Measurements from ENCODE around the gene TCAP. TPM values are rescaled to one million over a fixed set of nuclear protein-coding genes. Genes with fewer than 3 reads are reported as not detected.

The TCAP gene
- total and polyA plus RNA-seq, 12 donors: 0.78 to 13.6 (median 1.8) TPM; not detected in 1

- Histone ChIP-seq H3K27ac (no peak overlapping the region), H3K4me1 (replicated peaks in 1 of 2) (peaks cover 10 to 12% of the 10 kb centered on the region in 2 donors), H3K27me3 (peaks cover 23% of the 10 kb centered on the region), H3K9me3 (replicated peaks in 1 of 3) (no peaks in the 10 kb centered on the region), H3K36me3 (replicated peaks in 1 of 2) (no peaks in the 10 kb centered on the region), H3K4me3 (no peak overlapping the region)
- TF ChIP-seq POLR2A (IDR thresholded peaks at IDR 0.05): no peak
- TF ChIP-seq, protein P1, sequence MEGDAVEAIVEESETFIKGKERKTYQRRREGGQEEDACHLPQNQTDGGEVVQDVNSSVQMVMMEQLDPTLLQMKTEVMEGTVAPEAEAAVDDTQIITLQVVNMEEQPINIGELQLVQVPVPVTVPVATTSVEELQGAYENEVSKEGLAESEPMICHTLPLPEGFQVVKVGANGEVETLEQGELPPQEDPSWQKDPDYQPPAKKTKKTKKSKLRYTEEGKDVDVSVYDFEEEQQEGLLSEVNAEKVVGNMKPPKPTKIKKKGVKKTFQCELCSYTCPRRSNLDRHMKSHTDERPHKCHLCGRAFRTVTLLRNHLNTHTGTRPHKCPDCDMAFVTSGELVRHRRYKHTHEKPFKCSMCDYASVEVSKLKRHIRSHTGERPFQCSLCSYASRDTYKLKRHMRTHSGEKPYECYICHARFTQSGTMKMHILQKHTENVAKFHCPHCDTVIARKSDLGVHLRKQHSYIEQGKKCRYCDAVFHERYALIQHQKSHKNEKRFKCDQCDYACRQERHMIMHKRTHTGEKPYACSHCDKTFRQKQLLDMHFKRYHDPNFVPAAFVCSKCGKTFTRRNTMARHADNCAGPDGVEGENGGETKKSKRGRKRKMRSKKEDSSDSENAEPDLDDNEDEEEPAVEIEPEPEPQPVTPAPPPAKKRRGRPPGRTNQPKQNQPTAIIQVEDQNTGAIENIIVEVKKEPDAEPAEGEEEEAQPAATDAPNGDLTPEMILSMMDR (IDR thresholded peaks at IDR 0.05): peak in 1 of 6 experiments; percentile 14
- peak in 1 of 7 donors; percentile 65 for DNase-seq
- intact Hi-C loops (cut with DNase I): no loop called here
- 73 to 79% (median 75%) methylated on average over 12 to 15 of the region's 15 CpGs for WGBS, 4 donors
Observed at GRCh38 chr17:39672522-39673334, 7.6 kb downstream of the TCAP start.

DNA sequence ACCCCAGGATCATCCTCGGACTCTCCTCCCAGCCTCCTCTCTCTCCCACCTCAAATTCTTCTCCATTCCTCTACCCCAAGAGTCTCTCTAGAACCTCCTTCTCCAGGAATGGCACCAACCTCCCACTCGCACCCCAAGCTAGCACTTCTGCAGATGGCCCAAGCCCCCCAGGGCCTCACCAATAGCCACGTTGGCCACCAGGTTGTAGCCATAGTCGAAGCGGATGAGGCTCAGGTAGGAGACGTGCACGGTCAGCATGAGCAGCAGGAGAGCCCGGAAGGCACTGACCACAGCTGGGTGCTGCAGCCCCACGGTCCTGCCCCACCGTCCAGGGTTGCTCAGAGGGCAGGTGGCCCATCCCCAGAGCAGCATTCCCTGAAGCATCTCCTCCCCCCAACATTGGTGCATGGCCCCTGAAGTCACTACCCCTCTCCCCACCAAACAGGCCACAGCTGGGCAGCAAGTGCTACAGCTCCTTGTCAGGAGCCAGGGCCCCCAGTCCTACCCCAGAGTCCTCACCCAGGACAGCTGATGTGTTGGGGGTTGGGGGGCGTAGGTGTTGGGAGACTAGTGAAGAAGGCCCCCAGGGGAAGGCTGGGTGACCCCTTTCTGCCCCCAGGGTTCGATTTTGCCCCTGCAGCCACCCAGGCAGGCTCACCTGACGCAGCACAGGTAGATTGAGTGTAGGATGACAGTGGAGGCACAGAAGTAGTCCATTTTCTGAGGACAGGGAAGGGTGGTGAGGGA is 8.4 kb downstream of the TCAP start:
- Histone ChIP-seq H3K4me3 (no peak overlapping the region), H3K27ac (no peak overlapping the region), H3K9me3 (replicated peaks in 1 of 3) (no peaks in the 10 kb centered on the region), H3K36me3 (replicated peaks in 1 of 2) (no peaks in the 10 kb centered on the region), H3K27me3 (peaks cover 23% of the 10 kb centered on the region), H3K4me1 (replicated peaks in 1 of 2) (peaks cover 2 to 6% of the 10 kb centered on the region in 2 donors)
- TF ChIP-seq, protein P1 (IDR thresholded peaks at IDR 0.05): no peak
- TF ChIP-seq POLR2A (IDR thresholded peaks at IDR 0.05): no peak
- peak in 1 of 7 donors; percentile 63 for DNase-seq
- intact Hi-C loops (cut with DNase I): no loop called here
- WGBS, 4 donors: 59 to 84% (median 74%) methylated on average over 6 to 13 of the region's 13 CpGs

DNA sequence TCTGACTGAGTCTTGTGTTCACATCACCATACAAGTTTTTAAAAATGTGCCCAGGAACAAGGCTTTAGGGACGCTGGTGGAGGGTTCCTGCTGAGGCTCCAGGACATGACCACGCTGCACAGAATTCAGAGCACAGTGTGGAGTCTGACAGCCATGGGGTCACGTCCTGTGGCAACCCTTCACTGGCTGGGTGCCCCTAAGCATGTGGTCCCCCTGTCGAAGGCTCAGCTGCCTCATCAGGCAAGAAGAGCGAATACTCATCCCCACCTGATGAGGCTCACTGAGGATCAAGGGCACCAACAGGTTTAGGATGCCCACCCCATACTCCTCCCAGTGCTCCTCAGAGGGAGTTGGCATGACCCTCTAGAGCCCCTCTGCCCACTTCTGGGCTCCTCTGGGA is 9.0 kb downstream of the TCAP start:
- H3K36me3 ChIP-seq (replicated peaks in 1 of 2): no peaks in the 10 kb centered on the region
- H3K27me3 ChIP-seq: peaks cover 18% of the 10 kb centered on the region
- no peak overlapping the region for H3K27ac ChIP-seq
- peak in 1 of 7 donors; percentile 57 for DNase-seq
- peaks cover 0 to 5% of the 10 kb centered on the region in 2 donors for H3K4me1 ChIP-seq (replicated peaks in 1 of 2)
- no peak for TF ChIP-seq POLR2A (IDR thresholded peaks at IDR 0.05)
- TF ChIP-seq, protein P1 (IDR thresholded peaks at IDR 0.05): no peak
- H3K9me3 ChIP-seq (replicated peaks in 1 of 3): no peaks in the 10 kb centered on the region
- intact Hi-C loops (cut with DNase I): no loop called here
- 82 to 94% (median 87%) methylated on average over 5 of the region's 5 CpGs for WGBS, 4 donors
- H3K4me3 ChIP-seq: no peak overlapping the region

- no peaks in the 10 kb centered on the region for H3K36me3 ChIP-seq (replicated peaks in 1 of 2)
- TF ChIP-seq POLR2A (IDR thresholded peaks at IDR 0.05): no peak
- WGBS, 4 donors: 57 to 64% (median 57%) methylated on average over 3 to 11 of the region's 11 CpGs
- intact Hi-C loops (cut with DNase I): no loop called here
- no peaks in the 10 kb centered on the region for H3K9me3 ChIP-seq (replicated peaks in 1 of 3)
- peaks cover 0 to 5% of the 10 kb centered on the region in 2 donors for H3K4me1 ChIP-seq (replicated peaks in 1 of 2)
- H3K4me3 ChIP-seq: no peak overlapping the region
- DNase-seq: peak in 2 of 7 donors; percentile 16 to 67
- no peak overlapping the region for H3K27ac ChIP-seq
- H3K27me3 ChIP-seq: peaks cover 13% of the 10 kb centered on the region
Observed at GRCh38 chr17:39674702-39675389, 9.7 kb downstream of the TCAP start.
